ENCODE measurements around the gene NPFF.

GRCh38 chr12:53543539-53543938, 36.3 kb upstream of the NPFF start:
- TF ChIP-seq POLR2A (IDR thresholded peaks at IDR 0.05) = no peak
- TF ChIP-seq CTCF (IDR thresholded peaks at IDR 0.05) = peak; percentile 74 to 98 (median 98)
- peak in 1 of 3 donors; percentile 67 for TF ChIP-seq POLR2AphosphoS5 (IDR thresholded peaks at IDR 0.05)
